ENCODE data around the gene DRC3.

DNA sequence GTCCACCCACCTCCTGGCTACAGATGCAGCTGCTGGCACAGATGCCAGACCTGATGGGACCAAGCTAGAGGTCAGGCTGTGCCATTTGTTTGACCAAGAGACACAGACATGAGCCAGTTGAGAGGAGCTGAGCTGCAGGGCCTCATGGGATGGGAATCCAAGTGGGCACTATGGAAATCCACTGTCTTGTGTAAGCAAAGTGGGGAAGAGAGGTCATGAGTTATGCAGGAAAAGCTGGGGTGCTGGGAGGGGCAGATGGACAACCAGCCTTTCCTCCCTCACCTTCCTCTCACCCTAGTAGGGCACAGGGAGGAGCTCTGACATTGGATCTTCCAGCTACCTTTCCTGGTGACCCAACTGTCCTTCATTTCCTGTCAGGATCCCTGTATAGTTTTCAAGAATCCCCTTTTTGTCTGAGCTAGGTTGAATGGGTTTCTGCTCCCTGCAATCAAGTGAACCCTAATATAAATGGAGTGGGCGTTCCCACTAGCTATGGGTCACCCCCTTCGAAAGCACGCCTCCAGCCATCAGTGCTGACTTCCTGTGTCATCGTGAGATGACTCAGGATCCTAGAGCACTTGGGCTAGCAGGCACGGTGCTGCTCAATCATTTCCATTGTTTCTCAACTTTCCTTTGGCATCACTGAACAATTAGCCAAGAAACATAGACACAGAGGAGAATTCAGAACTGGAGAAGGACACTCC is 52.7 kb downstream of the DRC3 start:
- TF ChIP-seq, protein P1, sequence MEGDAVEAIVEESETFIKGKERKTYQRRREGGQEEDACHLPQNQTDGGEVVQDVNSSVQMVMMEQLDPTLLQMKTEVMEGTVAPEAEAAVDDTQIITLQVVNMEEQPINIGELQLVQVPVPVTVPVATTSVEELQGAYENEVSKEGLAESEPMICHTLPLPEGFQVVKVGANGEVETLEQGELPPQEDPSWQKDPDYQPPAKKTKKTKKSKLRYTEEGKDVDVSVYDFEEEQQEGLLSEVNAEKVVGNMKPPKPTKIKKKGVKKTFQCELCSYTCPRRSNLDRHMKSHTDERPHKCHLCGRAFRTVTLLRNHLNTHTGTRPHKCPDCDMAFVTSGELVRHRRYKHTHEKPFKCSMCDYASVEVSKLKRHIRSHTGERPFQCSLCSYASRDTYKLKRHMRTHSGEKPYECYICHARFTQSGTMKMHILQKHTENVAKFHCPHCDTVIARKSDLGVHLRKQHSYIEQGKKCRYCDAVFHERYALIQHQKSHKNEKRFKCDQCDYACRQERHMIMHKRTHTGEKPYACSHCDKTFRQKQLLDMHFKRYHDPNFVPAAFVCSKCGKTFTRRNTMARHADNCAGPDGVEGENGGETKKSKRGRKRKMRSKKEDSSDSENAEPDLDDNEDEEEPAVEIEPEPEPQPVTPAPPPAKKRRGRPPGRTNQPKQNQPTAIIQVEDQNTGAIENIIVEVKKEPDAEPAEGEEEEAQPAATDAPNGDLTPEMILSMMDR (IDR thresholded peaks at IDR 0.05) = no peak
- TF ChIP-seq POLR2A (IDR thresholded peaks at IDR 0.05; ENCODE audit: low read depth) = no peak

Data from esophagus muscularis mucosa (tissue), 3 donors.